ENCODE data around the gene BLID.

Gene BLID

GRCh38 chr11:122103726-122104125, 12.3 kb downstream of the BLID start:
- DNase-seq: no peak

GRCh38 chr11:122103321-122103720, 12.7 kb downstream of the BLID start:
- no peak for DNase-seq

- DNase-seq: no peak
Measured at GRCh38 chr11:122102426-122102825, 13.6 kb downstream of the BLID start.

GRCh38 chr11:122101625-122102291, 14.3 kb downstream of the BLID start:
- no peak for DNase-seq

GRCh38 chr11:122100756-122101080, 15.3 kb downstream of the BLID start:
- no peak for DNase-seq

- no peak for DNase-seq
Measured at GRCh38 chr11:122100037-122100755, 15.8 kb downstream of the BLID start.

GRCh38 chr11:122099374-122100036, 16.5 kb downstream of the BLID start:
- no peak for DNase-seq

GRCh38 chr11:122098261-122098980, 17.6 kb downstream of the BLID start:
- no peak for DNase-seq

- no peak for DNase-seq
Measured at GRCh38 chr11:122097419-122098001, 18.5 kb downstream of the BLID start.

GRCh38 chr11:122096272-122097112, 19.5 kb downstream of the BLID start:
- no peak for DNase-seq

GRCh38 chr11:122095681-122096262, 20.2 kb downstream of the BLID start:
- no peak for DNase-seq

GRCh38 chr11:122094836-122095235, 21.2 kb downstream of the BLID start:
- no peak for DNase-seq

- DNase-seq: no peak
Measured at GRCh38 chr11:122093731-122094275, 22.2 kb downstream of the BLID start.

GRCh38 chr11:122091835-122092234, 24.2 kb downstream of the BLID start:
- DNase-seq: no peak

- no peak for DNase-seq
Measured at GRCh38 chr11:122089111-122089510, 26.9 kb downstream of the BLID start.

- no peak for DNase-seq
Measured at GRCh38 chr11:122085712-122086111, 30.3 kb downstream of the BLID start.

- DNase-seq: no peak
Measured at GRCh38 chr11:122085264-122085663, 30.8 kb downstream of the BLID start.

GRCh38 chr11:122082205-122082604, 33.8 kb downstream of the BLID start:
- no peak for DNase-seq

- no peak for DNase-seq
Measured at GRCh38 chr11:122081073-122081472, 34.9 kb downstream of the BLID start.

GRCh38 chr11:122077459-122077858, 38.6 kb downstream of the BLID start:
- no peak for DNase-seq

- DNase-seq: no peak
Measured at GRCh38 chr11:122076512-122077120, 39.4 kb downstream of the BLID start.

Measured in DMS153 (cell line).